ENCODE measurements around the gene SERPINB5.

SERPINB5 gene

DNA sequence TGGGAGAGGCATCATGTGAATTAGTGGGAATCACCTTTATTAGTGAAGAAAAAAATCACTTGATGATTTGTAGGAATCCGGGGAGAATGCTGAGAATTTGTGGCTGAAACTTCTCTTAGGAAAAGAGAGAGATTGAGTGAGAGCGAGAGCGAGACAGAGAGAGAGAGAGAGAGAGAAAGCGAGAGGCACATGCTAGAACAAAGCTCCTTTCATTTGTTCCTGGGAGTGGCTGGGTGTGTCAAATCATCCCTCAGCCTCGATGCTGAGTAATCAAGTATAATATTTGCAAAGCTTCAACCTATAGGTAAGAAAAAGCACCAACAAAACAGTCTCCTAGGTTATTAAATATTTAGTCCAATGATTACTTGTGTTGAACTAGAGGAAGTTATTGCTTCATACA is 4.4 kb upstream of the SERPINB5 start:
- no peak for DNase-seq

DNA sequence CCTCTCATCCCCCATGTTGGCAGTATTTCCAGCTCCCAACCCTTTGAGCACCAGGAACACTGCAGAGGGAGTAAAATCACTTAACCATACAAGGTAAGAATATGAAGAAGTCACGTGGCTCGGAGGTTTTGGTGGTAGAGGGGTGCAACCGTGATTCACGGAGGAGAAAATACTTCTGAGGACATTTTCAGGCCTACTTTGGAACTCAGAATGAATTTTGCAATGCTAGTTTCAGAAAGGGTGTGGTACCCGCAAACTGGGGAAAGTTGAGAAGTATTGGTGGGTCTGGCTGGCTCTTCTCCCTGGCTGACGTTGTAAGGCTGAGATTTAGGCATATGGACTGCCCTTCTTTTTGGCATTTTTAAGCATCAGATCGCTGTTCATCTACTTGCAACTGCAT is 442 bp downstream of the SERPINB5 start:
- DNase-seq = no peak

DNA sequence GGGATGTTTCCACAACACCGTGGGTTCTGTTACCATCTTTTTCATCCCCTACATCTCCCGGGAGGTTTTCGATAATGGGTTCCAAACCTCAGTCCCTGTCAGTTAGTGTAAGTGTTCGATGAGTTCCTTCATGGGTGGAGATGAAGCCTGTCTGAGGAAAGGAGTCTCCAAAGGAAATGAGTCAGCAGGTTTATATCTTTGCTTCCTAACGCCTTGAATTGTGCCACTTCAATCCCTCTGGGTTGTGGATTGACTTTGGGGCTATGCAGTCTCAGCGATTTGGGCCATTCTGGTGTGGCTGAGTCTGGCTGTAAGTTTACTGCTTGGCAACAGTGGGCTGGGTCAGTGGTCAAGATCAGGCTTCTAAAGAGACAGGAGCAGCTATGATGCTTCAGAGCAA is 1.2 kb downstream of the SERPINB5 start:
- no peak for DNase-seq

DNA sequence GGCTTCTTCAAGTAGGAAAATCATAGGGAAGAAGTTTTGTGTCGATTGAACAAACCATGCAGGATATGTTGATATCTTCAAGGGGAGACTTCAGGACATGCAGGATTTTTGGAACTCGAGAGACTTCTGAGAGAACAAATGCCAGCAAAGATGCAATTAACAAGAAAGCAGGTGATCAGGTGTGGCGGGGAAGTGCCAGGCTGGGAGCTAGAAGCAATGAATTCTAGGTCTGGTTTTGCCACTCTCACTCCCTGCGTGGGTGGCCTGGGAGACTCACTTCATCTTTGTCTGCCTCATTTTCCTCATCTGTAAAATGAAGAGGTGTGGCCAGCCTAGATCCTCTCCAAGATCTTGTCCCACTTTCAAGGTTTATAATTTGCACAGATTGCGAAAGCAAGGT is 3.1 kb downstream of the SERPINB5 start:
- no peak for DNase-seq

DNA sequence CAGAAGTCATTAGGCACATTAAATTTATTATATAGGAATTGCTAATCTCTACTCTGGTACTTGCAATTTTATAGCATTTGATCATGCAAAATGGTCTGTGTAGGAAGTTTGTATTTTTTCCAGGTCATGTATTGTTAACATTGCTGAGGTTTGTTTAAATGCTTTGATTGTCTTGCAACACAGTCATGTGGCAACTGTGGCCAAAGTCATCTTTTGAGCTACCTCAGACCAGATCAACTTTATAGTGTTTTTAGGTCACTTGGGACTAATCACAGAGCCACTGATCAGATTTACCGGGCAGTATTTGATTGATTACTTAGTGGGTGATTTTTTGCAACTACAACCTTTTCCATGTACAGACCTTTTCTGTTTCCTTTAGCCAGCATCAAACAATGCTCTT is 3.7 kb downstream of the SERPINB5 start:
- no peak for DNase-seq

DNA sequence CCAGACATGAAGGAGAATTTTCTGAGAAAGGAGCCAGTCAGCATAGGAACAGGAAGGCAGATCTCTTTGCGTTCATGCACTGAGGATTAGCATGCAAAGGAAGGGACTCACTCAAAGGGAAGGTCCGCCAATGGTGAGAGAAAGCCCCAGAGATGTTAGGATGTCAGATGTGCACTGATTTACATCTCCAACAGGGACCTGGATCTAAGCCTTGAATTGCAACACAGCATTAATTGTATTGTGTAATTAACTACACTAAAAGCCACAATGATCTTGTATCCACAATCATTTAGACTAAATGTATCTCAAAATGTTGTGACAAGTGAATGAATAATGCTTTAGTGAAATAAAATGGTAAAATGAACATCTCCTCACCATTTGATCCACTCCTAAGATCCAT is 4.2 kb downstream of the SERPINB5 start:
- DNase-seq = no peak

DNA sequence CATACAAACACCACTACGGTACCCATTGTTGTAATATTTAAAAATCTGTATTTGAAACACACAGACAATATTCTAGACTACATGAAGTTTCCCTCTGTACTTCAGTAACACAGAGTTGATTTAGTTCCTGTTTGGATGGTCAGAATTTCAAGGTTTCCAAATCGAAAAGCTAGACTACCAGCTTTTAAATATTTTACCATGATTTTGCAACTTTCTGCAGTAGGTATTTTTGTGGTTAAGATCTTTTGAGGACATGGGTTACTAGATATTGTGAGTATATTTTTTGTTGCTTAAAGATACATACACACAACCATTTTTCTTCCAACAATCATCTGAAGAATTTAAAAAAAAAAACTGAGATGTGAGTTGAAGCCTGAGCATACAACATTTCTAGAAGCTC is 10.9 kb downstream of the SERPINB5 start:
- no peak for DNase-seq

DNA sequence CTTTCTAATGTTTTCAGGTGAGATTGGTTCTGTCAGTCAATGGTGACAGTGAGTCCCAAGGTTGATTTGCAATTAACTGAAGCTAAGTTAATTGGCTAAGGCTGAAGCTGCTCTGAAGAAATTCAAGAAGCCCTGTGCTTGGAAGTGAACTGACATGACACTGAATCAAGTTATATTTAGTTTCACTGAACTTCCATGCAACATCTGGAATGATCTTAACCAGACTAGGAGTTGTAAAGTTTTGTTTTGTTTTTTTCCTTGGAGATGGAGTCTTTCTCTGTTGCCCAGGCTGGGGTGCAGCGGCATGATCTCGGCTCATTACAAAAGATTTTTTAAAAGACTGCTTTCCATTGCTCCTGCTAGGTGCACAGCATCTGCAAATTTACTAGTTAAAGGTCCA is 11.4 kb downstream of the SERPINB5 start:
- no peak for DNase-seq

DNA sequence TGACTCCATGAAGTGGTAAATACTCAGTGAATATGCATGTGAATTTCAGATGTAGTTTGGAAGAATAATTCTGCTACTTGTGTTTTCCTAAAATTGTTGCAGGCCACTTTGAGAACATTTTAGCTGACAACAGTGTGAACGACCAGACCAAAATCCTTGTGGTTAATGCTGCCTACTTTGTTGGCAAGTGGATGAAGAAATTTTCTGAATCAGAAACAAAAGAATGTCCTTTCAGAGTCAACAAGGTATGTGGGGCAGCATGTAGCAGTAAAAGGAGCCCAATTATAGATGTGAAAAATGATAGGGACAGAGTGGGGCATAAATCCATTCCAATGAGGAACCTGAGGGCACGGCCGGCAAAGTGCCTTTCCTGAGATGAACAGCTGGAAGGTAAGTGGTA is 16.1 kb downstream of the SERPINB5 start:
- no peak for DNase-seq

DNA sequence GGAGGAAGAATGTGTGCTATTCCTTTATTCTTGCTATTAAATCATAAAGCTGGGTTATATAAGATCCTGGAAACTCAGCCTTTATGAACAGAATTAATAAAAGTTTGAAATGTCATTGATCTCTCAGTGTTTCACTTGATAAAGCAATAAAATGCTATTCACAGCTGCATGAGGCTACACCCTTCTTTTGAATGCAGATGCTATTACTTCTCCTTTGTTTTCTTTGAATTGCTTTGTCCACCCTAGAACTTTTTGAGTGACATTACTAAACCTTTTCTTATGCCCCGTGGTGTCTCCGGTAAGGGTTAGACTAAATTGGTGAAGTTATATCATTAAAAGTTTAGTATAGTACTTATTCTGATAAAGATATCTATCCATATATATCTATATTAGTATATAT is 18.9 kb downstream of the SERPINB5 start:
- DNase-seq = no peak

DNA sequence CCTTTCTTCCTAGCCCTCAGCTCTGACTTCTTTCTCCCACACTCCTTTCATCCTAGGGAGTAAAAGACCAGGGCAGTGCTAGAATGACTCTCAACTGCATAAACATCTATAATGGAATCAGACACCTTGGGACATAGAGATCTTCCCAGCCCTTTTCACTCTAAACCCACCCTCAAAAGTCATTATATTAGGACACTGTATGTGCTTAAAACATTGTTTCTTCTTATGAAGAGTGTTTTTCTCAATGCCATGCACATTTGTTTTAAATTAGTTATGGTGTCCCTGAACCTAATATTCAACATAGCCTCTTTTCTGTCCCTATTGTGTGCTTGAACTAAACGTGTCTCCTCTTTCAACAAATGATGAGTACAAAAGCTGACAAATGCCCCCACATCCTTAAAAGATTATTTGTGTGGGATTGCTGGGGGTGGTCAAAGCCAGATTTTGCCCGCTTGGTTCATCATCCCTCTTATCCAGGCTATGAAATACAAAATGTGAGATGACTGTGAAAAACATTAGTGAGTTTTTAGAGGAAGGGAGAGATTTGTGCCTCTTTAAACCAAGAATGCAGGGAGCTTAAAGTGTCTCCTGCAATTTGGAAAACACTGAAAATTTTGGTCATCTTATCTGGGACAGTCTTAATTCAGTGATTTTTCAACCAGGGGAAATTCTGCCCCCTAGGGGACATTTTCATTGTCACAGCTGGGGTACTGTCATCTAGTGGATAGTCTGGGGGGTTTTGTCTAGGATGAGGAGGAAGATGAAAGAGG is 29.0 kb downstream of the SERPINB5 start:
- DNase-seq = no peak

DNA sequence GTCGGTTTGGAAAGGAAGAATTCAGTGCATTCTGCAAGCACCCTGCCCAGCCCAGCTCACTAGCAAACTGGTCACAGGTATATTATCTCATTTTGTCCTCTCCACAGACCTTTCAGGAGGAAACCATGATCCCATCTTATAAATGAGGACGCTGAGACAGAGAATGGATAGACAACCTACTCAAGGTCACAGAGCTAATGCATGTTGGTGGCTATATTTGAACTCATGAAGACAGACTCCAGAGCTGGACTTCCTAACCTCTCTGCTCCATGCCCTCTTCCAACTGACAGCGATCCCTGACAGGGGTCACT is 29.5 kb downstream of the SERPINB5 start:
- no peak for DNase-seq

DNA sequence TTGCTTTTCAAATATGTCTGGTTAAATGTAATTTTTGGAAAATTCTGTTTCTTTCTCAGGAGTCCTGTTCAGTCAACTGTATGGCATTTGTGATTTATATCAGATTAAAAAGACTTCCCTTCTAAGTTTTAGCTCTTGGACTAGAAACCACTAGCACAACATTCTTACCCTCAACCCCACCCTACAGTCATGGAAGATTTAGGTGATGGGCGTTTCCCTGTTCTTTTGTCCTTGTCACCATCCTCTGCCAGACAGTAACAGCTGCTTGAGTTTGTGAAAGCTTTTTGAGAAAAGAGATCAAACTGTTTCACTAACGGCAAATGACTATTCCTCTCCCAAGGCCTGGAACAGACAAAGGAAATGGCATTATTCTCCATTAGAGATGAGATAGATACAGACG is 31.8 kb downstream of the SERPINB5 start:
- no peak for DNase-seq

DNA sequence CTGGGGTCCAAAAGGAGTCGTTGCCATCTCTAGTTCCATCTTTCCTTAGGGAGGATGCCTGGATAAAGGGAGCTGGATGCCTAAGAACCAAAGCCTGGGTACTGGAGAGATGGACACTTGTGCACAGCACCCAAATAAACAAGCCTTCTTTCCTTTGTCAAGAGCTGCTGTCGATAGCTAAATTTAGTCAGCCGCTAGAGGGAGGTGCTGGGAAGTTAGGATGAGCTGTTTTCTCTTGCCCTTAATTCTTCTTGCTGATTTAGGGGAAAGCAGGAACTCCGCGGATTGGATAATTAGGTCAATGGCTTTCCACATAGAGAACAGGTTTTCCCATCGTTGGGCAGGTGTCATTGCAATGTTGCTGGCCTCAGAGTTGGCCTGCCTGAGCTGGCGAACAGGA is 34.5 kb downstream of the SERPINB5 start:
- DNase-seq = no peak

DNA sequence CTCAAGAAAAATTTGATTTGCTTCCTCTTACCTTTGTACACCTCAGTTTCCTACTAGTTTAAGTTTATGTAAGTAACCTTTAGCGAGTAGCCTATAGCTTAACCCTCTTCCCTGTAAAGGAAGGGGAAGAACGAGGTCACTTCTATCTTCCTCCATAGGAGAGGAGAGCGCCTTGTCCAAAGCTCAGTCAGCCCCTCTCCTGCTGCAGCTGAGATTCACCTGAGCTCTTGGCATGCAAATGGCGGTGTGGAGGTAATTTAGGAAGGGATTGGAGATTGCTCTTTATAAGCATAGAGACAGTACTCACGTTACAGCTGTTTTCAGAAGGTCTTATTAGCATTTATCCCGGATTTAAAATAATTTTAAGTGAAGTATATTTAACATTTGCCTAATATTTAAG is 37.6 kb downstream of the SERPINB5 start:
- no peak for DNase-seq

DNA sequence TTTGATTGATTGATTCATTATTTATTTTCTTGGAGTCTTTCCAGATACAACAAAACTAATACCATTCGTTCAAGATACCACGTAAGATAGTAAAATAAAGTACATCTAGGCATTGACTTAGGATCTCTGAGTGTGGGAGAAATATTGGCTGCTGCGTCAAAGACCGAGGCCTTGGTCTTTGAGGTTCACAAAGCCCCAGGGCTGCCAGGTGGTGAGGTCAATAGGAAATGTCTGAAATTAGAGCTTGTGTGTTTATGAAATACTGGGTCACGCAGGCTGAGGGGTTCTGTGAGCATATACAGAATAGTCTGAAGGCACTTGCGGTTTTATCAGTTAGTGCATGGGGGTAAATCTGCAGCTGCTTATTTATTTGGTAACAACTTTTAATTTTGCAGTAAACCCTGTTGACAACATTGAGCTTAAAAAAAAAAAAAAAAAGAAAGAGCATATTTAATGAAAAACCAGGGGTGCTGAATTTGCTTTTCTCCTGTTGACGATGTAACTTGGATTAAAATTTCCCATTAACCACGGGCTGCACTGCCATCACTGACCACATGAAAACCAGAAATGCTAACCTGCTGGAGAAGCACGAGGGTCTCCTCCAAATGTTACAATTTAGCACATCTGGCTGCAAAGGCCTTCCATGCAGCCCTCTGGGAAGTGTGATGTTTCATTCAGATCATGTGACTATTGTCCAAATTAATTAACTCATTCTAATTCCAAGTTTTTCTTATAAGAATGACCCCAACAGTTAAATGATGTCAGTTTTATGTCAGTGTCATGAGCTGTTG is 38.3 kb downstream of the SERPINB5 start:
- no peak for DNase-seq

DNA sequence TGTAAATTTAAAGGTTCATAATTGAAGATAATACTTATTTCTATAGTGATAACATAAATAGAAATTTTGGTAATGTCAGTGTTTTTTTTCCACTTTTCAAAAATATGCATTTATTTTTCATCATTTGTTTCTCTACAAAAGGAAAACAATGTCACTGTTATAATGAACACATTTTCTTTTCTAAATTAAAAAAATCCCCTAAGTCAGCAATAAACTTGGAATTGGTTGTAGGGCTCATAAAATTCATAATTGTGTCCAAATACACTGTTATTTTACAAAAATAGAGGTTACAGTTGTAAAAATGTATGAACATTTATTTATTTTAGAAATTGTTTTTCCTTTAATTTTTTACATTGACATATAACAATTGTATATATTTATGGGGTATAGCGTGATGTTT is 39.0 kb downstream of the SERPINB5 start:
- DNase-seq = no peak

DNA sequence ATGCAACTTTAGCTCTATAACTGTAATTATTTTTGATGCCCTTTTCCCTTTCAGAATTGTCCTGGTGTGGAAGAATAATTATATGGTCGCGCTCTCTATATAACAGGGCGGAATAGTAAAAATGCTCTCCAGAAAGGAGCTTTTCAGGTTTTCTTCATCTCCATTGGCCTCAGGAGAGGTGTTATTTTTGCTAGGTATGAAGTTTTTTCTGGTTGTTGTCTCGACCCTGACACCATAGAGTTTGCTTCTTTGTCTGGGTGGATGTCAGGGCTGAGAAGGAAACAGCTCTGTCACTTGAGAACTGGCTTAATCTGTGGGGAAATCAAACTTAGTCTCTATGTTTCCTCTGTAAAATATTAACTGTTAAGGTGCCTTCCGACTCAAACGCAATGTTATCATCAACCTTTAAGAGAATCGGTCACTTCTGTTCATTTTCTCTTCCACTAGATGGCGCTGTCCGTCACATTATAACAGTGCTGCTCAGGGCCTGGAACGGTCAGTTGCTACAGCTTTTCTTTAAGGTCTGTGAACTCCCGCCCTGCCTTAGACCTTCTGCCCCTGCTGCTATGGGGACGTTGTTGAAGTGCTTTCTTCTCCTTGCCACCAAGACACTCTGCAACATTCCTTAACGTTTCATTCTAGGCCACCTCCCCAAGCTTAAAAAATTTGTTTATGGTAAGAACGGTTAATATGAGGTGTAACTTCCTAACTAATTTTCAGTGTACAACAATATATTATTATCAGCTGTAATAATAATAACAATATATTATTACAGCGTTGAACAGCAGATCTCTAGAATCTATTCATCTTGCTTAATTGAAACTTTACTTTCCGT is 41.6 kb downstream of the SERPINB5 start:
- peak; percentile 41 for DNase-seq

DNA sequence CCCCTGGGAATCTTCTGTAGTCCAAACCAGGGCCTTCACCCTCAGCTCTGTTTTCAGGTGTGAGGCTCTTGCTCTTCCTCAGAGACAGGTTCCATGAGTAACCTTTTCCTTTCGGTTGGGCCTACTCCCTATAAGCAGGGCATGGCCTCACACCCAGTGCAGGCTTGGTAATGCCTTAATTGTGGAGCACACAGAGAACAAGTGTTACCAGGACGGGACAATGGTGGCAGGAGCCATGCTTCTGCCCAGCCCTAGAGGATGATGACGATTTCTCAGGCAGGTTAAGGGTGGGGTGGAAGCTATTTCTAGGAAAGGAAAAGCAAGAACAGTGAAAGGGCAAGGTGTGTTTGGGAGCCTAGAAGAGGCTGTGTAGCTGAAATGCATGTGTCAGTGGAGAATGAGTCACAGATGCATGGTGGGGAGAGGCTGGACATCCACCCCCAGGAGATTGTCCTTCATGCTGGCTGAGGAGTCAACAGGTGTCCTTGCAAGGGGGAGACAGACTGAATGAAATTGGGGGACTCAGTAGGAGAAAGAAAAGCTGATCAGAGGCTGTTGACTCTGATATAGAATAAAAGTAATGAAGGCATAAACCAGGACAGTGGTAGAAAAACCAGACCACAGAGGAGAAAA is 43.4 kb downstream of the SERPINB5 start:
- DNase-seq = no peak

DNA sequence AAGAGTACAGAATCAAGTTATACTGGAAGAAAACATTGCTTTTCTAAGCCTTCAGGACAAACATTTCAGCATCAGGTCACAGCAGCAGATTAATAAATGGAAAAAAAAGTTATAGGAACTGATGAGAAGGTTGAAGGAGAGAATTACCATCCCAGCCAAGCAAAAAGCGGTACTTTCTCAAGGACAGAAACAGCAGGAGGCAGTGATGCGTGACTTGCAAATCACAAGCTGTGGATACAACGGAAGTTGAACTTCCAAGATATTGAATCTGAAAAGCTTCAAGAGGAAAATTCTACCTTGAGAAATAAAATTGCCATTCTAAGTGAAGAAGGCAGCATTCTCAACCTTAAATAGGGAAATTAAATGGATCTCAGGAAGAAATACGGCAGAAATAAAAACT is 46.9 kb downstream of the SERPINB5 start:
- DNase-seq = no peak

DNA sequence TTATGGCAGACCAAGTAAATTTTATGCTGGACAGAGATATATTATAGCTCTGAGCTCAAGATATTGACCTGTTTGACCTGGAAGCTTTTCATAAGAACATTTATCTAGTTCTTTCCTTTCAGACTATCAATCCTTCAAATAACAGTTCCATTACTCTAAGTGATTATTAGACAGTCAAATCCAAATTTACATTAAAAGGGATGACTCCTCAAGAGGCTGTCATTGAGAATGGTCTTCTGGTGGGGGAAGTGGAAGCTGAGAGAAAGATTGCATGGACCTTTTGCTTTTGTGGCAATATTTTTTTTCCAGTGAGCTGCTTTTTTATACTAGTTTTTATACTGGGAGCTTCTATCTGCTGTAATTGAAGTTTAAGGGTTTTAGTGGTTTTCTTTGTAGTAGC is 50.5 kb downstream of the SERPINB5 start:
- DNase-seq = no peak

DNA sequence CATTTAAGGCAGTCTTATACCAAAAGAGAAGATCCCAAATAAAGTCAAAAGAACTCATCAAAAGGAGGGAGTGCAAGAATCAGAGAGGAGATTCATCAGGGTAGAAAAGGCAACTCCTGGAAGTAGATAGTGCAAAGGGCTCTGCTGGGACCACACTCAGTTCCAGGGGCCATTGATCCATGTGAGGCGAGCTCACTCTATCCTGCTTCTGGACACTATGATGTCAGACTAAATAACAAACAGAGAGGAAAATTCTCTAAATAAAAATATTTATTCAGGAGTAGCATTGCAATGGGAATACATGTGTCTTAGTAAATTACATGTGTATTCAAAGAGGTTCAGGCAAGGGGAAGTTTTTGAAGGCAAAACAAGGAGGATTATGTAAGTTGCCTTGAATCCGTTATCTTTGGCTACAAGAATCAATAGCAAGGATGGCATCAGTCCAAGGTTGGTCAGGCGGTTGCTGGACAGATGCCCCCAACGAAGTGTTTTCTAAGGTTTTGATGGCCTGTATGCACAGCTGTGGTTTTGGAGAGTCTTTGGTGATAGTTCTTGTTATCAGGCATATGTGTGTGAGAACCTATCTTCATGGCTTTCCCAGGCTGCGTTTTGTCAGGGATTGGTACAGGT is 52.2 kb downstream of the SERPINB5 start:
- no peak for DNase-seq

DNA sequence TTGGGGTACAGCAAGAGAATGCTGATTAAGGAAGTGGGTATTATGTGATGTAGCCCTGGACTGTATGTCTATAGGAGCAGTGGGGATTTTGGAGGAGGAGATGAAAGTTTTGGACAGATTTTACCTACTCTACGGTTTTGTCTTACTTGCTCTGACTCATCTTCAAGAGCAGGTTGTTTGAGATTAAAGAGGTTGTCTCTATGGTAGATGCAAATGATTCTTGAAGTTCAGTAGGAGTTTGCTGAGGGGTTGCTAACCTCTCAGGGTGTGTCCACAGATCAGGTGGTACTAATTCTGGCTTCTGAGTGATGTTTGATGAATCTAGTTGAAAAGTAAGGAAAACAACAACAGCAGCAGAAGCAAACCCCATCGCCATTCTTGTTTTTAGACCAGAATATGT is 55.7 kb downstream of the SERPINB5 start:
- no peak for DNase-seq
